ENCODE results near the gene MYH14.

- TF ChIP-seq CTCF (IDR thresholded peaks at IDR 0.05; ENCODE audit: insufficient read depth, low read length, poor library complexity, severe bottlenecking) (no peak), EZH2phosphoT487 (conservative IDR thresholded peaks at IDR 0.05; ENCODE audit: low read length) (no peak)
Measured at GRCh38 chr19:50285833-50286232, 82.4 kb downstream of the MYH14 start.
